GM13977 (cell line): Measurements from ENCODE around the gene AMBRA1.

Experiments
- DNase-seq: peaks from one replicate; pipeline ENCODE4 v3.0.0; 2012; ENCODE audit warnings: low spot score
- CTCF ChIP-seq: IDR thresholded peaks from 2 replicates; pipeline ENCODE4 v1.5.1; 2012; ENCODE audit warnings: mild to moderate bottlenecking, control low read depth; ENCODE audit not compliant: insufficient read depth; ENCODE audit errors: extremely low read depth, missing control alignments
- in situ Hi-C: fragments of 300-500 bp; cut with MboI; formaldehyde crosslinking; loops from one replicate; pipeline ENCODE4 v1.12.0; 2022; ENCODE audit warnings: low sequenced_read_pairs, low pct_unique_long_range_greater_than_20kb, mixed read lengths, inconsistent platforms; ENCODE audit not compliant: unreplicated experiment

AMBRA1 gene

GRCh38 chr11:46511342-46511741 is 82.5 kb downstream of the AMBRA1 start:
- in situ Hi-C loops, result no loop called here
- no peak for TF ChIP-seq CTCF

GRCh38 chr11:46508360-46508759 is 85.5 kb downstream of the AMBRA1 start:
- in situ Hi-C loops, result no loop called here
- TF ChIP-seq CTCF, result no peak
- DNase-seq, result no peak

More at GRCh38 chr11:46511342-46511741, 82.5 kb downstream of the AMBRA1 start:
- DNase-seq, result no peak

GRCh38 chr11:46506483-46506791 is 87.4 kb downstream of the AMBRA1 start:
- TF ChIP-seq CTCF, result no peak
- DNase-seq, result no peak
- in situ Hi-C loops, result no loop called here

GRCh38 chr11:46505741-46506482 is 87.9 kb downstream of the AMBRA1 start:
- in situ Hi-C loops, result no loop called here
- no peak for DNase-seq
- no peak for TF ChIP-seq CTCF

GRCh38 chr11:46504817-46505613 is 88.8 kb downstream of the AMBRA1 start:
- in situ Hi-C loops, result no loop called here
- DNase-seq, result peak; percentile 38
- no peak for TF ChIP-seq CTCF

- TF ChIP-seq CTCF, result no peak
- no peak for DNase-seq
- in situ Hi-C loops, result no loop called here
These were observed 94.0 kb downstream of the AMBRA1 start for GRCh38 chr11:46499821-46500220.
